Thyroid gland (tissue), 4 donors: ENCODE measurements around the gene PCBP1. TPM values are rescaled to one million over a fixed set of nuclear protein-coding genes. Genes with fewer than 3 reads are reported as not detected.
"Not testable (repeated sequence)": the region's sequence is repeated elsewhere in the genome, so short reads cannot be mapped to it uniquely, and the experiment has no call there.

Experiments used
- DNase-seq, 2 donors: peaks; one replicate each; pipeline ENCODE4 v3.0.0-alpha.2; 2019
- H3K27ac ChIP-seq, 3 donors: fragments of 200-600 bp; sonication (generic); 1 replicate in 2 of 3; 2 replicates in 1 of 3; pipeline ENCODE4 v1.5.1; 2016 to 2019; ENCODE audit warnings: mild to moderate bottlenecking in 1 of 3, moderate library complexity in 1 of 3
- H3K27me3 ChIP-seq: fragments of 200-600 bp; sonication (generic); one replicate; pipeline ENCODE4 v1.5.1; 2019
- H3K36me3 ChIP-seq, 2 donors: fragments of 200-600 bp; sonication (generic); one replicate each; pipeline ENCODE4 v1.5.1; 2016 to 2019
- H3K4me1 ChIP-seq, 2 donors: fragments of 200-600 bp; sonication (generic); one replicate each; pipeline ENCODE4 v1.5.1; 2017 to 2019
- H3K4me3 ChIP-seq, 3 donors: fragments of 200-600 bp; sonication (generic); replicated peaks in 1 of 3; 1 replicate in 2 of 3; 2 replicates in 1 of 3; pipeline ENCODE4 v1.5.1; 2016; ENCODE audit warnings: mild to moderate bottlenecking in 1 of 3
- H3K9me3 ChIP-seq: fragments of 200-600 bp; sonication (generic); one replicate; pipeline ENCODE4 v1.5.1; 2017
- POLR2A ChIP-seq, 2 donors: fragments of 450-650 bp; IDR thresholded peaks; one replicate each; pipeline ENCODE4 v1.6.1; 2017; ENCODE audit warnings: antibody characterized with exemption in 2 of 2, mild to moderate bottlenecking in 2 of 2, moderate library complexity in 1 of 2
- WGBS, 2 donors: methylation state at CpG; one replicate each; pipeline ENCODE4 v1.1.5; 2017; 5-methylcytosine and 5-hydroxymethylcytosine counted together
- intact Hi-C: fragments of 100-400 bp; cut with DNase I; formaldehyde crosslinking; loops from one replicate; pipeline ENCODE4 v1.15.1; 2023
- total RNA-seq, 4 donors: library from RNA; depleted of rRNA; stranded (reverse); fragments of >200 nt; gene quantifications; one replicate each; pipeline ENCODE4 v1.2.3, GENCODE V29; 2016
- TF ChIP-seq, protein P1 (sequence below), 6 experiments: fragments of 200-600 bp in 3 of 6; fragments of 450-650 bp in 3 of 6; sonication (generic) in 3 of 6; IDR thresholded peaks; one replicate each; pipeline ENCODE4 v1.5.1; 2016 to 2019; ENCODE audit warnings: antibody characterized with exemption in 6 of 6, mild to moderate bottlenecking in 2 of 6, inconsistent platforms in 1 of 6, moderate library complexity in 1 of 6

Gene PCBP1
- total RNA-seq, 4 donors from 2014 or later, result 165 to 215 (median 195) TPM

DNA sequence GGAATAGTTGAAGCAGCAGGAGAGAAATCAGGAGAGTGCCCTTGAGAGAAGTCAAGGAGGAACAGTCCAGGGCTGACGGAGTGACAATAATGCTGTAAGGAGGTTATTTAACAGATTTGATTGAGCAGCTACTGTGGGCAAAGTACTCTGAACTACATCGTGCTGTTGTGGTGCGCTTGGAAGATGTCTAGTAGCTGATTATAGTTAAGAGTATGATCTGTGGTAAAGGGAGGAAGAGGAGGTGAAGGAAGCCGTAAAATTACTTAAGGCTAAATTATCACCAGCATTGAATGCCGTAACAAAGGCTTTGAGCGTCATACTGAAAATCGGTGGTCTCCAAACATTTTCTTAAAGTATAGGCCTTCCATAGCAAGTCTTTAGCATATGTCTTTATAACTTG lies 4.5 kb downstream of the PCBP1 start:
- no peak for DNase-seq
- TF ChIP-seq, protein P1, sequence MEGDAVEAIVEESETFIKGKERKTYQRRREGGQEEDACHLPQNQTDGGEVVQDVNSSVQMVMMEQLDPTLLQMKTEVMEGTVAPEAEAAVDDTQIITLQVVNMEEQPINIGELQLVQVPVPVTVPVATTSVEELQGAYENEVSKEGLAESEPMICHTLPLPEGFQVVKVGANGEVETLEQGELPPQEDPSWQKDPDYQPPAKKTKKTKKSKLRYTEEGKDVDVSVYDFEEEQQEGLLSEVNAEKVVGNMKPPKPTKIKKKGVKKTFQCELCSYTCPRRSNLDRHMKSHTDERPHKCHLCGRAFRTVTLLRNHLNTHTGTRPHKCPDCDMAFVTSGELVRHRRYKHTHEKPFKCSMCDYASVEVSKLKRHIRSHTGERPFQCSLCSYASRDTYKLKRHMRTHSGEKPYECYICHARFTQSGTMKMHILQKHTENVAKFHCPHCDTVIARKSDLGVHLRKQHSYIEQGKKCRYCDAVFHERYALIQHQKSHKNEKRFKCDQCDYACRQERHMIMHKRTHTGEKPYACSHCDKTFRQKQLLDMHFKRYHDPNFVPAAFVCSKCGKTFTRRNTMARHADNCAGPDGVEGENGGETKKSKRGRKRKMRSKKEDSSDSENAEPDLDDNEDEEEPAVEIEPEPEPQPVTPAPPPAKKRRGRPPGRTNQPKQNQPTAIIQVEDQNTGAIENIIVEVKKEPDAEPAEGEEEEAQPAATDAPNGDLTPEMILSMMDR (IDR thresholded peaks at IDR 0.05), result no peak
- TF ChIP-seq POLR2A (IDR thresholded peaks at IDR 0.05), result no peak
- H3K27me3 ChIP-seq, result no peaks in the 10 kb centered on the region
- H3K27ac ChIP-seq, result peak overlapping the region in 1 of 3 donors; percentile 21
- H3K4me3 ChIP-seq, result no peak overlapping the region
- WGBS, 2 donors, result 85 to 92% methylated on average over 7 of the region's 7 CpGs
- H3K36me3 ChIP-seq, result peaks cover 4 to 11% of the 10 kb centered on the region in 2 donors
- peaks cover 11 to 24% of the 10 kb centered on the region in 2 donors for H3K4me1 ChIP-seq
- no peaks in the 10 kb centered on the region for H3K9me3 ChIP-seq
- intact Hi-C loops, result no loop called here

DNA sequence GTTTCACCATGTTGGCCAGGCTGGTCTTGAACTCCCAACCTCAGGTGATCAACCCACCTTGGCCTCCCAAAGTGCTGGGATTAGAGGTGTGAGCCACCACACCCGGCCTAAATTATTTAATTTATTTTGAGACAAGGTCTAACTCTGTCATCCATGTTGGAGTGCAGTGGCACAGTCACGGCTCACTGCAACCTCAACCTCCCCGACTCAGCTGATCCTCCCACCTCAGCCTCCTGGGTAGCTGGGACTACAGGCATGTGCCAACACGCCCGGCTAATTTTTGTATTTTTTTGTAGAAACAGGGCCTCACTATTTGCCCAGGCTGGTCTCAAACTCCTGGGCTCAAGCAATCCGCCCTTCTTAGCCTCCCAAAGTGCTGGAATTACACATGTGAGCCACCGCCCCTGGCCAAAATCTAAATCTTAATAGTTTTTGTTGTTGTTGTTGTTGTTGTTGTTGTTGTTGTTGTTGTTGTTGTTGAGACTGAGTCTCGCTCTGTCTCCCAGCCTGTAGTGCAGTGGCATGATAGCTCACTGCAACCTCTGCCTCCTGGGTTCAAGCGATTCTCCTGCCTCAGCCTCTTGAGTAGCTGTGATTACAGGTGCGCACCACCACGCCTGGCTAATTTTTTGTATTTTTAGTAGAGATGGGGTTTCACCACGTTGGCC lies 5.4 kb downstream of the PCBP1 start:
- H3K27ac ChIP-seq, intact Hi-C loops, H3K4me3 ChIP-seq, H3K27me3 ChIP-seq, DNase-seq, H3K9me3 ChIP-seq: not testable (repeated sequence)
- WGBS, 2 donors, result 92 to 95% methylated on average over 12 of the region's 12 CpGs
- Histone ChIP-seq H3K36me3 (peaks cover 4 to 11% of the 10 kb centered on the region in 2 donors), H3K4me1 (peaks cover 11 to 24% of the 10 kb centered on the region in 2 donors)

DNA sequence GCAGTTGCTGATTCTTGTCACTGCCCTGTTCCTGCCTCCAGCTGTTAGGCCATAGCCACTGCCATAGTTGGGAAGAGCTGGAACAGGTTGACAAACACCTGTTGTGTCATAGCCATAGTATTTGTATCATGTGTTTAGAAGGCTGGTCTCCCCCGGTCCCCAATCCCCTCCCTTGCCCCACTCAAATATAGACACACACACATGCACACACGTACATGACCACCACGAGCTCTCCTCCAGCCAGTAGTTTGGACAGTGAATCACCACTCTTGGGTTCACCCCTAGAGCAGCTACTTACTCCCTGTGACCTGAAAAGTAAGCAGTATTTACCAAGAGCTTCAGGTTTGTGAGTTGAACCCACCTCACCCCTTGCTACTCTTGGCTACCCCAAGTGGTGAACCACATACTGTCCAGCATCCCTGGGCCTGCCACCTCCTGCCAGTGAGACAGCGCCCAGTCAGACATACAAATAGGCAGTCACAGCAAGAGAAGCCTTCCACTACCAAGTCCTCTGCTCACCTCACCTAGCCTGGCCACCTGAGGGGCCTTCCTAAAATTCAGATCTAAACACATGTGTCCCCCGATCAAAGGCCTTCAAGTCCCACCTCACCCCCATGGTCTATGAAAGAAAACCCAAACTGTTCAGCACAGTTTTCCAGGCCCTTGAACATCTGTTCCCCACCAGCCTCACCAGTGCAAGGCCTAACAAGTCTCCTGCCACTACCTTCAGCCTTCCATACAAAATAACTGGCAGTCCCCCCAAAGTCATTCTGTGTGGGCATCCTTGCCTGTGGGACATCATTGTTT lies 7.1 kb downstream of the PCBP1 start:
- WGBS, 2 donors, result 86 to 88% methylated on average over 5 of the region's 5 CpGs
- Histone ChIP-seq H3K9me3 (no peaks in the 10 kb centered on the region), H3K27me3 (no peaks in the 10 kb centered on the region), H3K27ac (peak overlapping the region; percentile 67 to 71 (median 69)), H3K36me3 (no peaks in the 10 kb centered on the region), H3K4me3 (no peak overlapping the region), H3K4me1 (peaks cover 10 to 22% of the 10 kb centered on the region in 2 donors)
- no peak for DNase-seq
- intact Hi-C loops, result no loop called here
- TF ChIP-seq, protein P1 (IDR thresholded peaks at IDR 0.05), result no peak
- no peak for TF ChIP-seq POLR2A (IDR thresholded peaks at IDR 0.05)

DNA sequence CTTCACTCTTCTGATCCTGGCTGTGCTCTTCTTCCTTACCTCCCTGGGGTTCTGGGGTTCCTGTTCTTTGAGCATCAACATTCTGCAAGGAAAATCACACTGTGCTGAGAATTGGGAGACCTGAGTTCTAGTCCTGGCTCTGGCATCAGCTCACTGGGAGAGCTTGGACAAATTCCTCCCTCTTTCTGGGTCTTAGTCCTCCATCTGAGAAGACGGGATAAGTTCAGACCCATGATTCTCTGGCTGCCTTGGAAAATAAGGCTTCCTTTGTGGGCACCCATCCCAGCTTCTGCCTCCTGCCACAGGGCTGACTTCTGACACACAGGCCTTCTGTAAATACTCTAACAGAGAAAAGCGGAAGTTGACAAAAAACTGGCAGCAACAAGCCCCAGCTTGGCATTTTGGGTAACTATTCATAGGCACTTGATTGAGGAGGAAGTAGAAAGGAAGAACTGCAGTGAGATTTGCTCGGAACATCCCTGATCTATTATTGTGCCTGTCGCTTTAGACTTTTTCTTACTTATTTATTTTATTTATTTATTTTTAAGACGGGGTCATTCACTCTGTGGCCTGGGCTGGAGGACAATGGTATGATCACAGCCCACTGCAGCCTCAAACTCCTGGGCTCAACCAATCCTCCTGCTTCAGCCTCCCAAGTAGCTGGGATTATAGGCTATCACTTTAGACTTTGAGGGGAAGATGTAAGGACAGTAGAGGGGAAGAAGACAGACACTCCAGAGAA lies 7.9 kb downstream of the PCBP1 start:
- intact Hi-C loops, result no loop called here
- Histone ChIP-seq H3K4me1 (peaks cover 2 to 14% of the 10 kb centered on the region in 2 donors), H3K4me3 (no peak overlapping the region), H3K36me3 (no peaks in the 10 kb centered on the region), H3K9me3 (no peaks in the 10 kb centered on the region), H3K27ac (peak overlapping the region; percentile 67 to 71 (median 69)), H3K27me3 (no peaks in the 10 kb centered on the region)
- peak in 1 of 2 donors; percentile 27 for TF ChIP-seq POLR2A (IDR thresholded peaks at IDR 0.05)
- TF ChIP-seq, protein P1 (IDR thresholded peaks at IDR 0.05), result no peak
- no peak for DNase-seq
- WGBS, 2 donors, result 55 to 61% methylated on average over 5 of the region's 5 CpGs
